Gastrocnemius medialis (tissue), 4 donors: ENCODE measurements around the gene TGM5.

ENCODE experiments used
- CTCF ChIP-seq, 5 experiments: fragments of 450-650 bp in 3 of 5; fragments of 200-600 bp in 2 of 5; sonication (generic) in 2 of 5; IDR thresholded peaks in 4 of 5; conservative IDR thresholded peaks in 1 of 5; 1 replicate in 4 of 5; 2 replicates in 1 of 5; pipeline ENCODE4 v1.5.1; 2016 to 2019; ENCODE audit warnings: antibody characterized with exemption in 5 of 5, mild to moderate bottlenecking in 3 of 5, moderate library complexity in 3 of 5
- POLR2A ChIP-seq, 2 donors: fragments of 450-650 bp; IDR thresholded peaks; one replicate each; pipeline ENCODE4 v1.6.1; 2017; ENCODE audit warnings: antibody characterized with exemption in 2 of 2, mild to moderate bottlenecking in 2 of 2, moderate library complexity in 2 of 2

GRCh38 chr15:43275740-43276562, 9.2 kb upstream of the TGM5 start:
- TF ChIP-seq CTCF (IDR thresholded peaks at IDR 0.05 in 4 of 5, conservative IDR thresholded peaks at IDR 0.05 in 1 of 5) (no peak), POLR2A (IDR thresholded peaks at IDR 0.05) (no peak)
